B cell (primary cell): ENCODE data around the gene PDLIM1. TPM values are rescaled to one million over a fixed set of nuclear protein-coding genes. Genes with fewer than 3 reads are reported as not detected.

Experiments
- ATAC-seq: fragments of 200-7000 bp; cut with Tn5 transposase; one replicate; pipeline ENCODE4 v1.10.0; 2021; ENCODE audit warnings: low read depth, mild to moderate bottlenecking, moderate number of reproducible peaks, moderate library complexity
- CTCF ChIA-PET: fragments of 350-600 bp; sonication (Branson Sonifier 250); formaldehyde crosslinking; loops from one replicate; lab custom pipeline; 2021; ENCODE audit warnings: antibody characterized with exemption, inconsistent platforms; lab: Charles Lee
- POLR2A ChIA-PET: fragments of 350-600 bp; sonication (Branson Sonifier 250); formaldehyde crosslinking; loops from one replicate; lab custom pipeline; 2021; ENCODE audit warnings: antibody characterized with exemption; lab: Charles Lee
- DNase-seq: peaks from one replicate; pipeline ENCODE4 v3.0.0; 2013
- H2AFZ ChIP-seq: 2 replicates; pipeline ENCODE4 v1.6.1; 2012; ENCODE audit warnings: mild to moderate bottlenecking, low read depth, low read length; ENCODE audit not compliant: insufficient read depth, poor library complexity, severe bottlenecking
- H3K27ac ChIP-seq, 2 donors: 1 replicate in 1 of 2; 2 replicates in 1 of 2; pipeline ENCODE4 v1.5.1; 2012 to 2013; ENCODE audit warnings: low read length in 2 of 2, mild to moderate bottlenecking in 2 of 2, moderate library complexity in 1 of 2
- H3K27me3 ChIP-seq, 4 experiments: fragments of 200-600 bp in 1 of 4; sonication (generic) in 1 of 4; replicated peaks in 1 of 4; 1 replicate in 2 of 4; 2 replicates in 2 of 4; pipeline versions ENCODE4 v1.6.1 to v1.7.0; 2013 to 2016; ENCODE audit warnings: low read length in 3 of 4, mild to moderate bottlenecking in 2 of 4, mixed read lengths in 1 of 4, moderate library complexity in 1 of 4; ENCODE audit not compliant: insufficient read depth in 4 of 4, control insufficient read depth in 3 of 4; ENCODE audit errors: control extremely low read depth in 1 of 4
- H3K36me3 ChIP-seq, 2 experiments: replicated peaks in 1 of 2; 1 replicate in 1 of 2; 2 replicates in 1 of 2; pipeline versions ENCODE4 v1.6.1 to v1.7.1; 2013; ENCODE audit warnings: low read length in 1 of 2; ENCODE audit not compliant: insufficient read depth in 2 of 2, control insufficient read depth in 1 of 2; ENCODE audit errors: control extremely low read depth in 1 of 2, extremely low read depth in 1 of 2
- H3K4me1 ChIP-seq, 2 donors: fragments of 200-600 bp in 1 of 2; sonication (generic) in 1 of 2; 1 replicate in 1 of 2; 2 replicates in 1 of 2; pipeline versions ENCODE4 v1.5.1 to v1.6.1; 2013 to 2017; ENCODE audit warnings: low read length in 2 of 2; ENCODE audit not compliant: control insufficient read depth in 2 of 2, insufficient read depth in 2 of 2
- H3K4me2 ChIP-seq: replicated peaks from 2 replicates; pipeline ENCODE3; 2012; ENCODE audit warnings: mild to moderate bottlenecking, low read depth, low read length; ENCODE audit not compliant: poor library complexity, severe bottlenecking
- H3K4me3 ChIP-seq, 5 experiments: fragments of 200-600 bp in 1 of 5; sonication (generic) in 1 of 5; 1 replicate in 3 of 5; 2 replicates in 2 of 5; pipeline versions ENCODE4 v1.5.1 to v1.7.0; 2011 to 2016; ENCODE audit warnings: low read length in 4 of 5, mild to moderate bottlenecking in 4 of 5, low read depth in 2 of 5, control low read depth in 1 of 5, moderate library complexity in 1 of 5; ENCODE audit not compliant: insufficient read depth in 1 of 5; ENCODE audit errors: control extremely low read depth in 1 of 5, extremely low read depth in 1 of 5
- H3K79me2 ChIP-seq: fragments of 200-600 bp; sonication (generic); one replicate; pipeline ENCODE4 v1.6.0; 2016; ENCODE audit warnings: low read length; ENCODE audit not compliant: control insufficient read depth, insufficient read depth
- H3K9ac ChIP-seq: fragments of 200-600 bp; sonication (generic); 2 replicates; pipeline ENCODE4 v1.6.1; 2017; ENCODE audit warnings: mild to moderate bottlenecking, low read length, moderate library complexity
- H3K9me3 ChIP-seq, 3 donors: one replicate each; pipeline versions ENCODE4 v1.6.1 to v1.7.1; 2013; ENCODE audit warnings: low read length in 2 of 3; ENCODE audit not compliant: control insufficient read depth in 2 of 3, insufficient read depth in 1 of 3; ENCODE audit errors: control extremely low read depth in 1 of 3
- H4K20me1 ChIP-seq: 2 replicates; pipeline ENCODE4 v1.6.0; 2012; ENCODE audit warnings: mild to moderate bottlenecking, low read length; ENCODE audit not compliant: insufficient read depth, control insufficient read depth, poor library complexity, severe bottlenecking
- H3K27ac Mint-ChIP-seq: one replicate; pipeline ENCODE4 v1.8.0; 2021; ENCODE audit warnings: mixed read lengths
- H3K27me3 Mint-ChIP-seq: one replicate; pipeline ENCODE4 v1.8.0; 2021; ENCODE audit warnings: mixed read lengths
- H3K4me1 Mint-ChIP-seq: one replicate; pipeline ENCODE4 v1.8.0; 2021; ENCODE audit warnings: mixed read lengths
- H3K4me3 Mint-ChIP-seq: one replicate; pipeline ENCODE4 v1.8.0; 2021; ENCODE audit warnings: mixed read lengths
- H3K9me3 Mint-ChIP-seq: one replicate; pipeline ENCODE4 v1.8.0; 2022; ENCODE audit warnings: mixed read lengths; ENCODE audit not compliant: insufficient read depth
- CTCF ChIP-seq: fragments of 200-600 bp; IDR thresholded peaks from one replicate; pipeline ENCODE4 v1.8.0; 2022; ENCODE audit warnings: antibody characterized with exemption, mild to moderate bottlenecking
- EZH2 ChIP-seq: IDR thresholded peaks from 2 replicates; pipeline ENCODE4 v1.6.1; 2012; ENCODE audit warnings: borderline replicate concordance, low read depth, mild to moderate bottlenecking, moderate library complexity, low read length; ENCODE audit not compliant: insufficient read depth, poor library complexity, severe bottlenecking
- WGBS: methylation state at CpG from one replicate; pipeline ENCODE4 v1.1.5; 2013; ENCODE audit warnings: missing lambda C conversion rate; ENCODE audit not compliant: insufficient coverage; 5-methylcytosine and 5-hydroxymethylcytosine counted together
- intact Hi-C: fragments of 100-400 bp; cut with micrococcal nuclease; formaldehyde crosslinking; loops from one replicate; pipeline ENCODE4 v1.10.0; 2022
- polyA plus RNA-seq: library from polyadenylated mRNA; depleted of rRNA; stranded (reverse); fragments of >200 nt; gene quantifications from 2 replicates; pipeline ENCODE4 v1.2.3, GENCODE V29; 2012
- total RNA-seq, 2 donors: library from RNA; stranded (reverse); fragments of 120-200 nt in 1 of 2; gene quantifications; 1 replicate in 1 of 2; 2 replicates in 1 of 2; pipeline versions ENCODE4 v1.2.3 to v1.2.4, GENCODE V29; 2013 to 2022

PDLIM1 gene
- total and polyA plus RNA-seq, 2 donors (not counting 1 experiment from before 2014, with no cell fraction given): 123 to 135 TPM

- DNase-seq (no peak), ATAC-seq (no peak)
- H3K36me3 ChIP-seq: no peaks in the 10 kb centered on the region
- POLR2A ChIA-PET: no interaction called here
- no peaks in the 10 kb centered on the region for H3K9me3 ChIP-seq
- H3K27ac Mint-ChIP-seq: no peak overlapping the region
- H3K4me2 ChIP-seq: no peak overlapping the region
- no peak overlapping the region for H3K4me3 ChIP-seq
- no peaks in the 10 kb centered on the region for H4K20me1 ChIP-seq
- H3K4me1 ChIP-seq: peaks cover 7 to 9% of the 10 kb centered on the region in 2 donors
- no peak overlapping the region for H3K9ac ChIP-seq
- H3K4me3 Mint-ChIP-seq: no peak overlapping the region
- no peaks in the 10 kb centered on the region for H3K27me3 Mint-ChIP-seq
- H3K27ac ChIP-seq: no peak overlapping the region
- H3K4me1 Mint-ChIP-seq: peaks cover 11% of the 10 kb centered on the region
- no peak for TF ChIP-seq EZH2
- CTCF ChIA-PET: interaction anchor here (1.1 kb wide), 1 partner anchor 37 kb away, joined by 3 read pairs; no protein-coding TSS in a partner anchor
- no peaks in the 10 kb centered on the region for H3K79me2 ChIP-seq
- intact Hi-C loops: loop anchor here (5.0 kb wide), 1 partner anchor 34 kb away; the partner anchor contains the start of gene PDLIM1
- no peak overlapping the region for H2AFZ ChIP-seq
- WGBS: no CpG with 5 or more reads among the region's 2 CpGs
- no peaks in the 10 kb centered on the region for H3K27me3 ChIP-seq
- no peaks in the 10 kb centered on the region for H3K9me3 Mint-ChIP-seq
These were observed 35.6 kb upstream of the PDLIM1 start for GRCh38 chr10:95326396-95326795.

- ChIA-PET CTCF (interaction anchor here (0.7 kb wide), 1 partner anchor 958 kb away, joined by 3 read pairs; no protein-coding TSS in a partner anchor), POLR2A (no interaction called here)
- H3K27me3 Mint-ChIP-seq: no peaks in the 10 kb centered on the region
- intact Hi-C loops: loop anchor here (5.0 kb wide), 1 partner anchor 34 kb away; the partner anchor contains the start of gene PDLIM1
- H3K27me3 ChIP-seq: no peaks in the 10 kb centered on the region
- H2AFZ ChIP-seq: no peak overlapping the region
- peaks cover 7 to 9% of the 10 kb centered on the region in 2 donors for H3K4me1 ChIP-seq
- H3K4me2 ChIP-seq: no peak overlapping the region
- no CpG with 5 or more reads among the region's 2 CpGs for WGBS
- H3K36me3 ChIP-seq: no peaks in the 10 kb centered on the region
- H3K9me3 Mint-ChIP-seq: no peaks in the 10 kb centered on the region
- H3K9me3 ChIP-seq: no peaks in the 10 kb centered on the region
- DNase-seq (no peak), ATAC-seq (no peak)
- H3K4me3 ChIP-seq: no peak overlapping the region
- H3K4me3 Mint-ChIP-seq: no peak overlapping the region
- no peaks in the 10 kb centered on the region for H4K20me1 ChIP-seq
- H3K79me2 ChIP-seq: no peaks in the 10 kb centered on the region
- TF ChIP-seq EZH2 (no peak), CTCF (no peak)
- H3K27ac ChIP-seq: no peak overlapping the region
- no peak overlapping the region for H3K27ac Mint-ChIP-seq
- no peak overlapping the region for H3K9ac ChIP-seq
- peaks cover 11% of the 10 kb centered on the region for H3K4me1 Mint-ChIP-seq
These were observed 35.1 kb upstream of the PDLIM1 start for GRCh38 chr10:95325863-95326262.
